LNCAP (cell line): Measurements from ENCODE around the gene GLIPR1L1.

Experiments used
- CTCF ChIP-seq: fragments of 450-650 bp; IDR thresholded peaks from 2 replicates; pipeline ENCODE4 v1.5.1; 2017; ENCODE audit warnings: mild to moderate bottlenecking

Gene GLIPR1L1

GRCh38 chr12:75414671-75415070, 80.2 kb downstream of the GLIPR1L1 start:
- no peak for TF ChIP-seq CTCF

DNA sequence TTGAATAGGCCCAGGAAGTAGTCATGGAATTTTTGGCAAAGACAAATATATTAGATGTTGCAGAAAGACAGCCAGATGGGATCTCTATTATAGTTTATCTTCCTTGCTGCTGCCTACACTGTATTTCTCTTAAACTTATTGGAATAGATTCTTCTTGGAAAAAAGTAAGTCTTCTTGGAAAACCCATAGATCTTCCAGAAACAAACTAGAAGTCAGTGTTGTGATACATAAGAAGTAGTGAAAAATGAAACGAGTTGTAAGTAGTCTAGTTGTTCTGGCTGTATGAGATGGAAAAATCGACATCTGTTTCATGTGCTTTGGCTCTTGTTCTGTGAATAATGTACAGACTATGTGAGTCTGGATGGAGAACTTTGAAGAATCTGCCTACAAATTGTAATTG, 85.4 kb downstream of the GLIPR1L1 start:
- no peak for TF ChIP-seq CTCF
